CD4-positive, alpha-beta T cell treated with Interferon alpha-2 for 1 hour (primary cell): Measurements from ENCODE around the gene UGT1A6.

ENCODE experiments used
- DNase-seq, 2 donors: peaks; one replicate each; pipeline ENCODE4 v3.0.0-alpha.2; 2020 to 2022

Gene UGT1A6

DNA sequence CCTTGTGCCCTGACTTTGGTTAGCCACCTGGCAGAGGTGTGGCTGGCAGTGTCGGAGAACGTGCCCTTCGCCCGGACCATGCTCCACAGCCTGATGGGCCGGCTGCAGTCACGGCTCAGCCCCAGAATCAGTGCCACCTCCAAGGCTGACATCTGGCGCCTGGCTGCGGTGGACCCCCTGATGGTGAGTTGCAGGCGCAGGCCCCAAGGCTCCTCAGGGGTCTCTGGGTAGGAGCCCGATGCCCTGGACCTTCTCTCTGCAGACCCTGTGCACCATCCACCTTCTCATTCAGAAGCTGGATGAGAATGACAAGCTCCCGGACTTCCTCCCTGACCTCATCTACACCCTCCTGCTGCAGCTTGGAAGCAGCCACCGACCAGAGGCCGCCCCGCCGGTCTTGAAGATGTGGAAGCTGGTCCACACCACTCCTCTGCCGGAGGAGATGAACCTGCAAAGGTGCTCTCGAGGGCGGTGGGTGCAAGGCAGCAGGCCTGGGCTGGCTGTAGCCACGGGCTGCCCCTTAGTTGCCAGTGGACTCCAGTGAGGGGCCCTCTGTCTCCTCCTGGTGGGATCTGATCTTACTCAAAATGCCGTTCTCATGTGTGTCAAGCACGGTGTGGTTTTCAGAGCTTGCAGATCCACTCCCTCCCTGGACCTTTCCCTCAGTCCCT, 129.5 kb downstream of the UGT1A6 start:
- DNase-seq, result no peak
